HCT116 (cell line): ENCODE measurements around the gene CCSAP. TPM values are rescaled to one million over a fixed set of nuclear protein-coding genes. Genes with fewer than 3 reads are reported as not detected.

Source experiments
- ATAC-seq: fragments of 200-7000 bp; cut with Tn5 transposase; 2 replicates; pipeline ENCODE4 v1.9.1; 2020; ENCODE audit warnings: mild to moderate bottlenecking, moderate library complexity
- Bru-seq: library from RNA; stranded (reverse); fragments of 400-500 nt; gene quantifications from one replicate; lab custom pipeline; 2021; lab: Mats Ljungman, UMichigan
- BruChase-seq, 2 experiments: library from RNA; stranded (reverse); fragments of 400-500 nt; gene quantifications; one replicate each; lab custom pipeline; 2021; lab: Mats Ljungman, UMichigan
- BruUV-seq: library from RNA; stranded (reverse); fragments of 400-500 nt; replicated peaks from 2 replicates; lab custom pipeline; 2021; lab: Mats Ljungman, UMichigan
- CTCF ChIA-PET: fragments of 300-600 bp; sonication (Branson Sonifier 250); formaldehyde crosslinking; loops from one replicate; lab custom pipeline; 2021; ENCODE audit warnings: antibody characterized with exemption; lab: Charles Lee
- POLR2A ChIA-PET: fragments of 300-600, 350-600 bp; sonication (Branson Sonifier 250); formaldehyde crosslinking; loops from one replicate; lab custom pipeline; 2021; ENCODE audit warnings: antibody characterized with exemption; lab: Charles Lee
- RAD21 ChIA-PET, 2 experiments: fragments of 300-600 bp; sonication (Branson Sonifier 250); formaldehyde crosslinking; loops; one replicate each; lab custom pipeline; 2023; ENCODE audit warnings: low total read pairs in 2 of 2; ENCODE audit not compliant: uncharacterized antibody in 2 of 2, unreplicated experiment in 2 of 2, low non-redundant PET in 1 of 2; lab: Charles Lee
- DNase-seq: peaks from one replicate; pipeline ENCODE4 v3.0.0-alpha.2; 2010; ENCODE audit warnings: low read depth, low spot score
- H2AFZ ChIP-seq: fragments of 200-600 bp; shearing (Covaris generic), sonication (generic); 2 replicates; pipeline ENCODE4 v1.6.1; 2017; ENCODE audit warnings: low read depth, mixed run types, mixed read lengths, antibody characterized with exemption, low read length; ENCODE audit not compliant: poor library complexity, severe bottlenecking
- H3K27ac ChIP-seq: 2 replicates; pipeline ENCODE4 v1.5.1; 2012; ENCODE audit warnings: low read depth, low read length
- H3K27me3 ChIP-seq: fragments of 200-600 bp; sonication (generic); 2 replicates; pipeline ENCODE4 v1.6.1; 2016; ENCODE audit warnings: mixed run types, low read length, mixed read lengths; ENCODE audit not compliant: insufficient read depth
- H3K36me3 ChIP-seq, 2 experiments: fragments of 200-500 bp in 1 of 2; fragments of 200-600 bp in 1 of 2; sonication (Bioruptor generic) in 1 of 2; sonication (generic) in 1 of 2; 2 replicates each; pipeline versions ENCODE4 v1.5.1 to v1.6.1; 2014 to 2016; ENCODE audit warnings: low read length in 2 of 2, inconsistent platforms in 1 of 2, mixed read lengths in 1 of 2, mixed run types in 1 of 2; ENCODE audit not compliant: insufficient read depth in 2 of 2, control insufficient read depth in 1 of 2
- H3K4me1 ChIP-seq, 2 experiments: fragments of 200-600 bp in 1 of 2; sonication (generic) in 1 of 2; 2 replicates each; pipeline versions ENCODE4 v1.5.1 to v1.6.1; 2012 to 2017; ENCODE audit warnings: low read length in 2 of 2, inconsistent platforms in 1 of 2, mild to moderate bottlenecking in 1 of 2, mixed read lengths in 1 of 2, mixed run types in 1 of 2, moderate library complexity in 1 of 2; ENCODE audit not compliant: insufficient read depth in 2 of 2, control insufficient read depth in 1 of 2
- H3K4me2 ChIP-seq: fragments of 200-600 bp; sonication (generic); 2 replicates; pipeline ENCODE4 v1.6.1; 2017; ENCODE audit warnings: mixed run types, low read length, mixed read lengths
- H3K4me3 ChIP-seq, 2 experiments: fragments of 200-600 bp in 1 of 2; sonication (generic) in 1 of 2; replicated peaks in 1 of 2; 2 replicates each; pipeline ENCODE4 v1.5.1; 2011 to 2016; ENCODE audit warnings: low read length in 2 of 2, control low read depth in 1 of 2, low read depth in 1 of 2, mild to moderate bottlenecking in 1 of 2, mixed read lengths in 1 of 2, mixed run types in 1 of 2
- H3K79me2 ChIP-seq: fragments of 200-600 bp; sonication (generic); 2 replicates; pipeline ENCODE4 v1.6.1; 2017; ENCODE audit warnings: mild to moderate bottlenecking, mixed run types, low read length, moderate library complexity, mixed read lengths; ENCODE audit not compliant: insufficient read depth
- H3K9ac ChIP-seq: fragments of 200-600 bp; sonication (generic); 2 replicates; pipeline ENCODE4 v1.6.1; 2016; ENCODE audit warnings: low read length, mixed read lengths
- H3K9me2 ChIP-seq: fragments of 200-600 bp; sonication (generic), shearing (Covaris generic); 2 replicates; pipeline ENCODE4 v1.6.1; 2017; ENCODE audit warnings: mixed run types, mild to moderate bottlenecking, moderate library complexity; ENCODE audit not compliant: insufficient read depth
- H3K9me3 ChIP-seq, 2 experiments: fragments of 200-500 bp in 1 of 2; fragments of 200-600 bp in 1 of 2; sonication (Bioruptor generic) in 1 of 2; sonication (generic) in 1 of 2; 2 replicates each; pipeline ENCODE4 v1.6.1; 2014 to 2017; ENCODE audit warnings: low read length in 2 of 2, mixed read lengths in 2 of 2, inconsistent platforms in 1 of 2, low read depth in 1 of 2, mild to moderate bottlenecking in 1 of 2, mixed run types in 1 of 2, moderate library complexity in 1 of 2; ENCODE audit not compliant: control insufficient read depth in 1 of 2, insufficient read depth in 1 of 2
- H4K20me1 ChIP-seq: fragments of 200-600 bp; sonication (generic), shearing (Covaris generic); 2 replicates; pipeline ENCODE4 v1.6.1; 2017; ENCODE audit warnings: mixed run types, mild to moderate bottlenecking, moderate library complexity; ENCODE audit not compliant: insufficient read depth
- EGR1 ChIP-seq: IDR thresholded peaks from 2 replicates; pipeline ENCODE4 v1.6.1; 2012; ENCODE audit warnings: low read depth
- ELF1 ChIP-seq: IDR thresholded peaks from 2 replicates; pipeline ENCODE4 v1.6.1; 2012; ENCODE audit warnings: low read depth, borderline replicate concordance
- FOSL1 ChIP-seq: IDR thresholded peaks from 2 replicates; pipeline ENCODE4 v1.6.1; 2012; ENCODE audit warnings: low read depth
- POLR2AphosphoS5 ChIP-seq: IDR thresholded peaks from 2 replicates; pipeline ENCODE4 v1.6.1; 2011; ENCODE audit warnings: mild to moderate bottlenecking, low read depth, low read length, moderate library complexity
- SIN3A ChIP-seq: IDR thresholded peaks from 2 replicates; pipeline ENCODE4 v1.6.1; 2012; ENCODE audit warnings: low read depth
- SP1 ChIP-seq: IDR thresholded peaks from 2 replicates; pipeline ENCODE4 v1.6.1; 2012; ENCODE audit warnings: low read depth
- TCF7L2 ChIP-seq: IDR thresholded peaks from 2 replicates; pipeline ENCODE4 v1.7.0; 2011; ENCODE audit warnings: borderline replicate concordance, inconsistent platforms; ENCODE audit not compliant: insufficient read depth, insufficient read length; ENCODE audit errors: extremely low read depth
- YY1 ChIP-seq: IDR thresholded peaks from 2 replicates; pipeline ENCODE4 v1.6.1; 2011; ENCODE audit warnings: low read length, low read depth, moderate library complexity, mild to moderate bottlenecking; ENCODE audit not compliant: insufficient replicate concordance; ENCODE audit errors: extremely low read depth
- ZFX ChIP-seq: fragments of 450-650 bp; IDR thresholded peaks from 2 replicates; pipeline ENCODE4 v1.6.1; 2017
- intact Hi-C: fragments of 100-400 bp; cut with micrococcal nuclease; formaldehyde crosslinking; loops from 2 replicates; pipeline ENCODE4 v1.10.0; 2022
- long read RNA-seq: library from polyadenylated mRNA; unstranded; transcript quantifications from one replicate; pipeline ENCODE4 v2.0.0, GENCODE V29; 2021; ENCODE audit not compliant: unreplicated experiment
- polyA plus RNA-seq: library from polyadenylated mRNA; unstranded; fragments of >200 nt; gene quantifications from 2 replicates; pipeline ENCODE4 v1.2.1, GENCODE V29; 2012; ENCODE audit warnings: missing spikeins
- total RNA-seq: library from RNA; stranded (reverse); gene quantifications from one replicate; pipeline ENCODE4 v1.2.1, GENCODE V29; 2021; ENCODE audit not compliant: unreplicated experiment
- TF ChIP-seq, protein P1 (sequence below): IDR thresholded peaks from 2 replicates; pipeline ENCODE4 v1.6.1; 2012

The CCSAP gene, protein sequence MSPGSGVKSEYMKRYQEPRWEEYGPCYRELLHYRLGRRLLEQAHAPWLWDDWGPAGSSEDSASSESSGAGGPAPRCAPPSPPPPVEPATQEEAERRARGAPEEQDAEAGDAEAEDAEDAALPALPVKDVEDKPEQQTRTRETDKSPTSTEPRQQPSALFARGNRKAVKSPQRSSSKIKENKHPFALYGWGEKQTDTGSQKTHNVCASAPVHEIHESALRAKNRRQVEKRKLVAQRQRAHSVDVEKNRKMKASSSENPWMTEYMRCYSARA
- total RNA-seq (10.9 TPM), Bru-seq, nascent RNA (percentile 66 among the genes with signal in this experiment), BruChase-seq, experiment 1, labeled RNA remaining after a 6-hour chase (percentile 76 among the genes with signal in this experiment), BruChase-seq, experiment 2, labeled RNA remaining after a 2-hour chase (percentile 83 among the genes with signal in this experiment)
- 2.5 and 3.8 TPM in 2 replicates for polyA plus RNA-seq
- long read RNA-seq, full-length matches to known transcripts, result 42 of 47 reads
- long read RNA-seq, partial matches to known transcripts, result 2 of 47 reads
- long read RNA-seq, other reads (novel, unspliced or antisense), result 3 of 47 reads

DNA sequence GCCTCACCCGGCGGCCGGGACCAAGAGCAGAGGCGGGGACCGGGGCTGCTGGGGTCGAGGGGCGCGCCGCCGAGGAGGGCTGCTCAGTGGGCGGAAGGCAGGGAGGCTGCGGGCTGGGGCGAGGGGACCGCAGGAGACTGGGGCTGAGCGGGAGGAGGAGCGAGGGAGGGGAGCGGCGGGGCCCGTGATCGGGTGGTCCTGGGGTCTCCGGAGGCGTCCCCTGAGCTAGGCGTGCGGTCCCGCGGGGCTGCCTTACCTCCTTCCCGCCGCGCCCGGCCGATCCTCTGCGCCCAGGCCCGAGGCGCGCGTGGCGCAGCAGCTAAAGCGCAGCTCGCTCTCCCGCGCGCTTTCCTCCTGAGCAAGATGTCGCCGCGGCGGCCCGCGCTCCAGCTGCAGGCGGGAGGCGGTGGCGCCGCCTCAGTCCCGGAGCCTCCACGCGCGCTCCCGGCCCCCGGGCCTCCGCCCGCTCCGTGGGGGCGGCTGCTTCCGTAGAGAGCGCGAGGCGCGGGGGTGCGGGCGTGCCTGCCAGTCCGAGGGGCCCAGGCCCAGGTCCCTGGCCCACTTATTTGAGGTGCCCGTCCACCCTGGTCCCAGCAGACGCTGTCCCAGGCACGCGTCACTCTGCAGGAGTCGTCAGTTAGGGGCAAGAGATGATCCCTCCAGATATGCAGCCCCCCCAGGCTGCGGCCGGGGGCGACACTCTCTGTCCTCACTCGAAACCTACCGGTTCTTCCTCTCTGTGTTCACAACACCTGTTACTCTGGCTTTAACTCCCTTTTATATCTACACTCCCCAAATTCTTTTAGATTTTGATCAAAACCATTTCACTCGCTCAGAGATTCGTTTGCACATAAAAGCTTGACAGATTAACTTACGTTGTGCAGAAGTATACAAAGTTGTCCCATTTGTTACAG, at the start of gene CCSAP:
Gene CCSAP, minus strand, starts transcription at position 392 of the 914 bp plus-strand sequence. CDS start 582 bp downstream, outside the sequence.
- BruUV-seq, result no TSS peak
- H2AFZ ChIP-seq, result peak within 1 kb of the TSS; percentile 68
- no peaks in the 10 kb centered on the region for H3K9me2 ChIP-seq
- RAD21 ChIA-PET, result no interaction called here
- POLR2A ChIA-PET, result no interaction called here
- no peaks in the 10 kb centered on the region for H3K36me3 ChIP-seq
- no peaks in the 10 kb centered on the region for H3K9me3 ChIP-seq
- CTCF ChIA-PET, result no interaction called here
- peak within 1 kb of the TSS; percentile 77 for H3K9ac ChIP-seq
- H3K4me1 ChIP-seq, result peaks cover 7 to 27% of the 10 kb centered on the region in 2 experiments; a peak in 3 of 4 replicates
- H3K4me3 ChIP-seq, result peak within 1 kb of the TSS; percentile 69 to 86
- H4K20me1 ChIP-seq, result no peaks in the 10 kb centered on the region
- DNase-seq, result no peak
- peak within 1 kb of the TSS; percentile 64 for H3K27ac ChIP-seq
- H3K27me3 ChIP-seq, result no peaks in the 10 kb centered on the region
- peaks cover 37% of the 10 kb centered on the region for H3K79me2 ChIP-seq
- intact Hi-C loops, result no loop called here
- peak within 1 kb of the TSS; percentile 100 for H3K4me2 ChIP-seq
- ATAC-seq, result peak; percentile 57
- TF ChIP-seq FOSL1, result no peak
- TF ChIP-seq SIN3A, result no peak
- no peak; the same call in 1 of the 2 replicates for TF ChIP-seq SP1
- TF ChIP-seq ZFX, result no peak
- TF ChIP-seq, protein P1, sequence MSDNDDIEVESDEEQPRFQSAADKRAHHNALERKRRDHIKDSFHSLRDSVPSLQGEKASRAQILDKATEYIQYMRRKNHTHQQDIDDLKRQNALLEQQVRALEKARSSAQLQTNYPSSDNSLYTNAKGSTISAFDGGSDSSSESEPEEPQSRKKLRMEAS, result peak; percentile 32; the same call in 1 of the 2 replicates
- peak; percentile 28 for TF ChIP-seq POLR2AphosphoS5
- no peak for TF ChIP-seq ELF1
- TF ChIP-seq TCF7L2, result no peak
- peak; percentile 28 for TF ChIP-seq EGR1
- TF ChIP-seq YY1, result peak; percentile 71
- TF ChIP-seq, all 23 proteins: peak for 4
